SK-N-SH (cell line): ENCODE measurements around the gene DVL2. TPM values are rescaled to one million over a fixed set of nuclear protein-coding genes. Genes with fewer than 3 reads are reported as not detected.

Source experiments
- CTCF ChIA-PET: fragments of 300-600, 350-600 bp; formaldehyde crosslinking; extraction: SDS; loops from one replicate; lab custom pipeline; 2021; lab: Yijun Ruan, JAX
- POLR2A ChIA-PET: fragments of 350-600 bp; sonication (Branson Sonifier 250); formaldehyde crosslinking; extraction: SDS; loops from one replicate; lab custom pipeline; 2020; ENCODE audit warnings: antibody characterized with exemption, inconsistent platforms; lab: Yijun Ruan, JAX
- DNase-seq: peaks from one replicate; pipeline ENCODE4 v3.0.0; 2012
- H2AFZ ChIP-seq: fragments of 200-600 bp; sonication (generic); 2 replicates; pipeline ENCODE4 v1.8.1; 2016; ENCODE audit warnings: antibody characterized with exemption, mild to moderate bottlenecking, low read depth
- H3F3A ChIP-seq: fragments of 200-600 bp; sonication (generic); replicated peaks from 2 replicates; pipeline ENCODE3; 2016; ENCODE audit warnings: antibody characterized with exemption, mild to moderate bottlenecking; ENCODE audit not compliant: insufficient read depth
- H3K27ac ChIP-seq, 2 experiments: fragments of 200-500 bp in 1 of 2; fragments of 200-600 bp in 1 of 2; sonication (Bioruptor generic) in 1 of 2; sonication (generic), shearing (Covaris generic) in 1 of 2; 2 replicates each; pipeline versions ENCODE4 v1.5.1 to v1.6.1; 2014 to 2016; ENCODE audit warnings: low read depth in 2 of 2, inconsistent platforms in 1 of 2, low read length in 1 of 2, mild to moderate bottlenecking in 1 of 2, mixed read lengths in 1 of 2
- H3K27me3 ChIP-seq: fragments of 200-600 bp; sonication (generic), shearing (Covaris generic); 2 replicates; pipeline ENCODE4 v1.6.1; 2016; ENCODE audit warnings: mixed run types; ENCODE audit not compliant: insufficient read depth
- H3K36me3 ChIP-seq, 2 experiments: fragments of 200-500 bp in 1 of 2; fragments of 200-600 bp in 1 of 2; sonication (Bioruptor generic) in 1 of 2; sonication (generic) in 1 of 2; replicated peaks in 1 of 2; 2 replicates each; pipeline versions ENCODE3 to v1.5.1; 2014 to 2016; ENCODE audit warnings: low read length in 1 of 2, mild to moderate bottlenecking in 1 of 2; ENCODE audit not compliant: insufficient read depth in 2 of 2, control insufficient read depth in 1 of 2
- H3K4me1 ChIP-seq, 2 experiments: fragments of 200-500 bp in 1 of 2; fragments of 200-600 bp in 1 of 2; sonication (Bioruptor generic) in 1 of 2; sonication (generic), shearing (Covaris generic) in 1 of 2; 2 replicates each; pipeline versions ENCODE4 v1.5.1 to v1.6.1; 2014 to 2016; ENCODE audit warnings: low read depth in 1 of 2, low read length in 1 of 2, mixed run types in 1 of 2; ENCODE audit not compliant: insufficient read depth in 2 of 2, control insufficient read depth in 1 of 2
- H3K4me2 ChIP-seq: fragments of 200-600 bp; sonication (generic), shearing (Covaris generic); 2 replicates; pipeline ENCODE4 v1.6.1; 2017; ENCODE audit warnings: mixed run types
- H3K4me3 ChIP-seq, 2 experiments: fragments of 200-500 bp in 1 of 2; fragments of 200-600 bp in 1 of 2; sonication (Bioruptor generic) in 1 of 2; sonication (generic), shearing (Covaris generic) in 1 of 2; 2 replicates each; pipeline versions ENCODE4 v1.5.1 to v1.8.1; 2014 to 2016; ENCODE audit warnings: low read depth in 2 of 2, inconsistent platforms in 1 of 2, low read length in 1 of 2, mild to moderate bottlenecking in 1 of 2, mixed read lengths in 1 of 2, moderate library complexity in 1 of 2
- H3K79me2 ChIP-seq: fragments of 200-600 bp; sonication (generic); 2 replicates; pipeline ENCODE4 v1.8.1; 2017; ENCODE audit warnings: mild to moderate bottlenecking; ENCODE audit not compliant: insufficient read depth
- H3K9ac ChIP-seq: fragments of 200-600 bp; sonication (generic); 2 replicates; pipeline ENCODE4 v1.6.1; 2017; ENCODE audit warnings: mixed run types
- H3K9me2 ChIP-seq: fragments of 200-600 bp; sonication (generic); 2 replicates; pipeline ENCODE4 v1.6.1; 2017; ENCODE audit warnings: mixed run types
- H3K9me3 ChIP-seq: fragments of 200-600 bp; sonication (generic); 2 replicates; pipeline ENCODE4 v1.6.1; 2017; ENCODE audit warnings: mixed run types, mild to moderate bottlenecking, moderate library complexity
- H4K20me1 ChIP-seq: fragments of 200-600 bp; sonication (generic); 2 replicates; pipeline ENCODE4 v1.6.1; 2017; ENCODE audit warnings: mild to moderate bottlenecking, mixed run types; ENCODE audit not compliant: insufficient read depth
- ELF1 ChIP-seq: IDR thresholded peaks from 2 replicates; pipeline ENCODE4 v1.4.0; 2012
- EP300 ChIP-seq, 2 experiments: IDR thresholded peaks; 2 replicates each; pipeline versions ENCODE4 v1.4.0 to v1.6.1; 2012; ENCODE audit warnings: borderline replicate concordance in 1 of 2, low read depth in 1 of 2, low read length in 1 of 2
- EZH2phosphoT487 ChIP-seq: fragments of 200-600 bp; sonication (generic); IDR thresholded peaks from 2 replicates; pipeline ENCODE4 v1.6.1; 2017; ENCODE audit warnings: low read depth, mixed run types, mild to moderate bottlenecking, antibody characterized with exemption, moderate library complexity, borderline replicate concordance
- FOSL2 ChIP-seq: IDR thresholded peaks from 2 replicates; pipeline ENCODE4 v1.4.0; 2012; ENCODE audit warnings: low read depth, mild to moderate bottlenecking, moderate library complexity, borderline replicate concordance
- FOXJ3 ChIP-seq: sonication (generic); formaldehyde crosslinking; IDR thresholded peaks from 2 replicates; pipeline ENCODE4 v1.5.1; 2020; ENCODE audit warnings: mild to moderate bottlenecking, missing genetic modification reagents
- FOXM1 ChIP-seq: IDR thresholded peaks from 2 replicates; pipeline ENCODE4 v1.4.0; 2012; ENCODE audit warnings: low read depth, mild to moderate bottlenecking
- GATA2 ChIP-seq: sonication (generic); formaldehyde crosslinking; IDR thresholded peaks from 2 replicates; pipeline ENCODE4 v1.5.0; 2020; ENCODE audit warnings: mild to moderate bottlenecking, missing genetic modification reagents
- MAX ChIP-seq: IDR thresholded peaks from 2 replicates; pipeline ENCODE4 v1.4.0; 2012; ENCODE audit warnings: low read depth
- MEF2A ChIP-seq: IDR thresholded peaks from 2 replicates; pipeline ENCODE4 v1.4.0; 2012; ENCODE audit warnings: low read depth, borderline replicate concordance
- POLR2AphosphoS5 ChIP-seq: IDR thresholded peaks from 2 replicates; pipeline ENCODE4 v1.6.1; 2012; ENCODE audit warnings: low read depth, low read length
- RCOR1 ChIP-seq: fragments of 150-350 bp; IDR thresholded peaks from 2 replicates; pipeline ENCODE4 v1.6.1; 2017; ENCODE audit warnings: antibody characterized with exemption, low read length
- REST ChIP-seq: IDR thresholded peaks from 2 replicates; pipeline ENCODE4 v1.6.1; 2012; ENCODE audit warnings: mild to moderate bottlenecking, low read depth, low read length, moderate library complexity
- RXRA ChIP-seq: IDR thresholded peaks from 2 replicates; pipeline ENCODE4 v1.4.0; 2012; ENCODE audit warnings: low read depth, mild to moderate bottlenecking, borderline replicate concordance
- TCF12 ChIP-seq: IDR thresholded peaks from 2 replicates; pipeline ENCODE4 v1.4.0; 2012
- TEAD4 ChIP-seq: IDR thresholded peaks from 2 replicates; pipeline ENCODE4 v1.4.0; 2012; ENCODE audit warnings: mild to moderate bottlenecking, borderline replicate concordance; ENCODE audit not compliant: insufficient read depth
- WGBS: methylation state at CpG from one replicate; pipeline ENCODE4 v1.1.6; 2017; ENCODE audit warnings: low lambda C conversion rate; 5-methylcytosine and 5-hydroxymethylcytosine counted together
- polyA plus RNA-seq, 3 experiments: library from polyadenylated mRNA; depleted of rRNA; stranded (reverse); fragments of >200 nt; gene quantifications; 2 replicates each; pipeline ENCODE4 v1.2.3, GENCODE V29; 2012
- TF ChIP-seq, protein P1 (sequence below): IDR thresholded peaks from 2 replicates; pipeline ENCODE4; 2012
- TF ChIP-seq, protein P2 (sequence below): fragments of 150-350 bp; IDR thresholded peaks from 2 replicates; pipeline ENCODE4 v1.6.1; 2016; ENCODE audit warnings: mild to moderate bottlenecking, low read depth, low read length
- TF ChIP-seq, protein P3 (sequence below): fragments of 150-350 bp; IDR thresholded peaks from 2 replicates; pipeline ENCODE4 v1.6.1; 2017; ENCODE audit warnings: antibody characterized with exemption, low read length, low read depth, borderline replicate concordance

Gene DVL2
- polyA plus RNA-seq, 1 of the 3 experiments (the other 2 are of a cell fraction): 8.3 TPM

DNA sequence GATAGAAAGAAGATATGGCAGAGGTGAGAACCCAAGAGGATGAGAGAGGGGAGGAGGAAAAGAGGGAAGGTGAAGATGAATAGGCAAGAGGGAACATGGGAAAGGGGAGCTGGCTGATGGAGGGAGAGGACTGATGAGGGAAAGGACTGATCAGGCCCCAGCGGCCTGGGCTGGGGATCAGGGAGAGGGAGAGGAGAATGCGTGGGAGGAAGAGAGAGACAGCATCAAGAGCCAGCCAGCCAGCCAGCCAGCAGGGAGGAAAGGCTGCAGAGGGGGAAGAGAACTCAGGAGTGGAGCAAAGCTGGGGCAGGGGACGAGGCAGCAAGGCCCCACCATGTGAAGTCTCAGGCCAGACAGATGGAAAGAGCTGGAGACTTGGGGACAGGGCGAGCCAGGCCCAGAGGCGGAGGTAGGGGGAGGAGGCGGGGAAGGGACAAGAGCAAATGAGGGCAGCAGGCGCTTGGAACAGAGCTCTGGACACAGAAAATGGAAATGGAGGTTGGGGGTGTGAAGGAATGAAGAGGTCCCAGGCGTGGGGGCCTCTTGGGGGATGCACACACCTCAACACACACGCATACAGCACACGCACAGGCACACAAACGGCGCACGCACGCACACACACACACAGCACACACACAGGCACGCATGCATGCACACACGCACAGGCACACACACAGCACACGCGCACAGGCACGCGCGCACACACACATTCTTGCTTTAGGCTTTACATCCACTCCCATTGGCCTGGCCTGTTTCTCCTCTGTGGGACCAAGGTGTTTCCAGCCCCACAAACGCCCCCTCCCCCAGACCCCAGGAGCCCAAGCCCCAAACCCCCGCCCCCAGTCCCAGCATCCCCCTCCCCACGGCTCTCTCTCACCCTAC is 27.0 kb downstream of the DVL2 start:
- H3K27ac ChIP-seq: no peak overlapping the region
- CTCF ChIA-PET: interaction anchor here (0.5 to 1.4 kb wide), 4 partner anchors 13 to 949 kb away, joined by 3 to 4 read pairs (median 4); partner anchors contain the start of genes ACADVL, DLG4 and DVL2
- peaks cover 4 to 23% of the 10 kb centered on the region in 2 experiments; a peak in 2 of 4 replicates for H3K4me1 ChIP-seq
- WGBS: 92% methylated on average over 24 of the region's 24 CpGs
- H3K9me2 ChIP-seq: no peaks in the 10 kb centered on the region
- H3K9me3 ChIP-seq: no peaks in the 10 kb centered on the region
- TF ChIP-seq RCOR1: no peak
- no peak for TF ChIP-seq FOXM1
- no peak for TF ChIP-seq MEF2A
- no peak for TF ChIP-seq TEAD4
- TF ChIP-seq EZH2phosphoT487: no peak
- no peak for TF ChIP-seq FOSL2
- no peak for TF ChIP-seq GATA2 (CRISPR knock-in tag)
- TF ChIP-seq POLR2AphosphoS5: no peak
- TF ChIP-seq TCF12: no peak
- TF ChIP-seq MAX: no peak
- no peak for TF ChIP-seq ELF1
- TF ChIP-seq, protein P1, sequence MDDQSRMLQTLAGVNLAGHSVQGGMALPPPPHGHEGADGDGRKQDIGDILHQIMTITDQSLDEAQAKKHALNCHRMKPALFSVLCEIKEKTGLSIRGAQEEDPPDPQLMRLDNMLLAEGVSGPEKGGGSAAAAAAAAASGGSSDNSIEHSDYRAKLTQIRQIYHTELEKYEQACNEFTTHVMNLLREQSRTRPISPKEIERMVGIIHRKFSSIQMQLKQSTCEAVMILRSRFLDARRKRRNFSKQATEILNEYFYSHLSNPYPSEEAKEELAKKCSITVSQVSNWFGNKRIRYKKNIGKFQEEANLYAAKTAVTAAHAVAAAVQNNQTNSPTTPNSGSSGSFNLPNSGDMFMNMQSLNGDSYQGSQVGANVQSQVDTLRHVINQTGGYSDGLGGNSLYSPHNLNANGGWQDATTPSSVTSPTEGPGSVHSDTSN: no peak
- TF ChIP-seq REST: no peak
- TF ChIP-seq, protein P2, sequence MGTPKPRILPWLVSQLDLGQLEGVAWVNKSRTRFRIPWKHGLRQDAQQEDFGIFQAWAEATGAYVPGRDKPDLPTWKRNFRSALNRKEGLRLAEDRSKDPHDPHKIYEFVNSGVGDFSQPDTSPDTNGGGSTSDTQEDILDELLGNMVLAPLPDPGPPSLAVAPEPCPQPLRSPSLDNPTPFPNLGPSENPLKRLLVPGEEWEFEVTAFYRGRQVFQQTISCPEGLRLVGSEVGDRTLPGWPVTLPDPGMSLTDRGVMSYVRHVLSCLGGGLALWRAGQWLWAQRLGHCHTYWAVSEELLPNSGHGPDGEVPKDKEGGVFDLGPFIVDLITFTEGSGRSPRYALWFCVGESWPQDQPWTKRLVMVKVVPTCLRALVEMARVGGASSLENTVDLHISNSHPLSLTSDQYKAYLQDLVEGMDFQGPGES: no peak
- no peak for TF ChIP-seq FOXJ3 (CRISPR knock-in tag)
- TF ChIP-seq, protein P3, sequence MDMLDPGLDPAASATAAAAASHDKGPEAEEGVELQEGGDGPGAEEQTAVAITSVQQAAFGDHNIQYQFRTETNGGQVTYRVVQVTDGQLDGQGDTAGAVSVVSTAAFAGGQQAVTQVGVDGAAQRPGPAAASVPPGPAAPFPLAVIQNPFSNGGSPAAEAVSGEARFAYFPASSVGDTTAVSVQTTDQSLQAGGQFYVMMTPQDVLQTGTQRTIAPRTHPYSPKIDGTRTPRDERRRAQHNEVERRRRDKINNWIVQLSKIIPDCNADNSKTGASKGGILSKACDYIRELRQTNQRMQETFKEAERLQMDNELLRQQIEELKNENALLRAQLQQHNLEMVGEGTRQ: no peak
- TF ChIP-seq RXRA: no peak
- TF ChIP-seq EP300 (IDR thresholded peaks at IDR 0.05; ENCODE audit: borderline replicate concordance in 1 of 2, low read depth in 1 of 2, low read length in 1 of 2): no peak
- peaks cover 40% of the 10 kb centered on the region for H3K79me2 ChIP-seq
- peaks cover 34% of the 10 kb centered on the region for H4K20me1 ChIP-seq
- H3K9ac ChIP-seq: no peak overlapping the region
- no peak overlapping the region for H2AFZ ChIP-seq
- H3K36me3 ChIP-seq: peaks cover 8 to 10% of the 10 kb centered on the region in 2 experiments
- H3K4me2 ChIP-seq: no peak overlapping the region
- POLR2A ChIA-PET: no interaction called here
- no peak overlapping the region for H3K4me3 ChIP-seq
- DNase-seq: no peak
- H3K27me3 ChIP-seq: no peaks in the 10 kb centered on the region
- peaks cover 3% of the 10 kb centered on the region for H3F3A ChIP-seq
